Smooth muscle cell of the brain vasculature (primary cell): ENCODE data around the gene HDAC4.

Experiments used
- DNase-seq: peaks from one replicate; pipeline ENCODE4 v3.0.0-alpha.2; 2012; ENCODE audit warnings: low read depth, low spot score

HDAC4 gene

GRCh38 chr2:239383759-239384156, 17.1 kb downstream of the HDAC4 start:
- no peak for DNase-seq

- DNase-seq, result no peak
These were observed 17.6 kb downstream of the HDAC4 start for GRCh38 chr2:239383036-239383758.

- DNase-seq, result no peak
These were observed 18.4 kb downstream of the HDAC4 start for GRCh38 chr2:239382384-239382880.

- DNase-seq, result no peak
These were observed 19.1 kb downstream of the HDAC4 start for GRCh38 chr2:239381709-239382134.

- no peak for DNase-seq
These were observed 19.8 kb downstream of the HDAC4 start for GRCh38 chr2:239380831-239381708.

- no peak for DNase-seq
These were observed 21.1 kb downstream of the HDAC4 start for GRCh38 chr2:239379641-239380170.

- no peak for DNase-seq
These were observed 21.7 kb downstream of the HDAC4 start for GRCh38 chr2:239378918-239379640.

GRCh38 chr2:239378021-239378917, 22.6 kb downstream of the HDAC4 start:
- DNase-seq, result no peak

- no peak for DNase-seq
These were observed 23.2 kb downstream of the HDAC4 start for GRCh38 chr2:239377591-239377990.

GRCh38 chr2:239376942-239377531, 23.8 kb downstream of the HDAC4 start:
- DNase-seq, result no peak

- DNase-seq, result no peak
These were observed 24.5 kb downstream of the HDAC4 start for GRCh38 chr2:239376351-239376750.

GRCh38 chr2:239375278-239376061, 25.4 kb downstream of the HDAC4 start:
- no peak for DNase-seq

GRCh38 chr2:239374896-239375277, 25.9 kb downstream of the HDAC4 start:
- DNase-seq, result no peak

GRCh38 chr2:239372835-239373234, 28.0 kb downstream of the HDAC4 start:
- DNase-seq, result no peak

- no peak for DNase-seq
These were observed 28.8 kb downstream of the HDAC4 start for GRCh38 chr2:239371726-239372686.

GRCh38 chr2:239370876-239371725, 29.7 kb downstream of the HDAC4 start:
- no peak for DNase-seq

GRCh38 chr2:239370403-239370802, 30.4 kb downstream of the HDAC4 start:
- DNase-seq, result no peak
